Kidney tubule cell (primary cell): ENCODE measurements around the gene APMAP.

Experiments
- DNase-seq: peaks from one replicate; pipeline ENCODE4 v3.0.0-alpha.2; 2018; ENCODE audit warnings: low spot score

Gene APMAP

DNA sequence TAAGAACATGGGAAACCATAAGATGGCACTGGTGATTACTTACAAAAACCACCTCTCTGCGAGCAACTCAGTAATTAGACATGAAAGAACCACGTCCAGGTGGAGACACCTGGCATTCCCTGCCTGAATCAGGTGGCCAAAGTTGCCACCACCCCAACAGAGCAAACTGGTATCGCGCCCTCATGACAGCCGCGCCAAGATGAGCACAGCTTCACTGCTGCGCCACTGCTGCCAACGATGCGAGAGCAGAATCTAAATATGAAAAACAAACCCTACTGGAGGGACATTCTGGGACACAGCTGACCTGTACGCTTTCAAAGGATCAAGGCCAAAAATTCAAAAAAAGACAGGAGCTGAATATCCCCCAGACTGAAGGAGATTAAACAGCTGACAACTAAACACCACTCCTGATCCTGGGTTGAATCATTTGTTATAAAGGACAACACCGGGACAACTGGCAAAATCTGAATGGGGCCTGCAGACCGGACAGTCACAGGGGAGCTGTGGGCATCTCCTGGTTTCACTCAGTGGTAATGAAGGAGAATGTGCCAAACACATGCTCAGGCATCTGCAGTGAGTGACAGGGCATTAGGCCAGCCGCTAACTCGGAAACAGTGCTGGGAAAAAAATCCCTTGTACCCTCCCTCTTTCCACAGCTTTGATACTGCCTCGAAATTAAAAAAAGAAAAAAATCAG, 26.1 kb downstream of the APMAP start:
- no peak for DNase-seq

DNA sequence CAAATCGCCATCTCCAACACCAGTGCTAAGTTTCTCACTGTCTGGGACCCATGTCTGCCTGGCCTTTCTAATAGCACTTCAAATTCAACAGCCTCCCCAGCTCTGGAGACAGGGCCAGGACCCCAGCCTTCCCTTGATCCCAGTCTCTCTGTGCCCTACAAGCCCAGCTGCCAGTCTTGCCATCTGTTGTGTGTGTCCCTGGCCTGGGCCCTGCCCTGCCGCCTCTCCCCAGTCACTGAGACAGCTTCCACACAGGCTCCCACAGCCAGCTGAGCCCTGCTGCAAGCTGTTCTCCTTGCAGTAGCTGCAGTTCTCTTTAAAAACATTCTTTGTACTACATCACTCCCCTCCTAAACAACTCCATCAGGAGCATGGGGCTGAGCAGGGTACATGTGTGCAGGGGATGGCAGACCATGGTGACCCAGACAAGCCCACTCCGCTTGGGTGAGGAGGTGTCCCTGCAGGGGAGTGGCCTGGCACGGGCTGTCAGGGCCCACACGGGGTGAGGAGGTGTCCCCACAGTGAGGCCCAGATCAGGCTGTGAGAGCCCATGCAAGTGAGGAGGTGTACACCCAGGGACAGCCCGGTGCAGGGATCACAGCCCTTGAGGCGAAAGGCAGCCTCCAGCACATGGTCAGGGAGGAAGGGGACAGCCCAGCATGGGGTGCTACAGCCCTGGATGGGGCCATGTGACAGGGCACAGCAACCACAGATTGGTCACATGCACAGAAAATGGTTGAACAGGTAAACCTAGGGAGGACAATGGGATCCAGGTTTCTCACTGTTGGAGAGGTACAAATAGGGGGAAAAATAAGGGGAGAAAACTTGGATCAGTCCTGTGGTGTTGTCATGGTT, 27.3 kb downstream of the APMAP start:
- DNase-seq = no peak

DNA sequence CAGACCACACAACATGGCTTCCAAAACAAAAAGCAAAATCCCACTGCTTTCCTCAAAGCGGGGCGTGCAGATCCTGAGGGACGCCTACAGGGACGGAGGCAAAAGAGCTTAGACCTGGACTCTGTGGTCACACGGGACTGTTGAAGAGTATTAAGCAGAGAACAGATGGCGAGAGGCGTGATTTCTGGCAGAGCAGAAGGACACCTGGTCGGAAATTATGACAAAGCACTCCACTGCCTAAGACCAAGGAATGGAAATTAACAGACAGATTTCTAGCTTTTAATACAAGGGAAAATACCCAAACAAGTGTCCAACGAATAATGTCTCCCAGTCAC, 28.1 kb downstream of the APMAP start:
- DNase-seq = no peak

- no peak for DNase-seq
Measured at GRCh38 chr20:24963672-24964505, 28.7 kb downstream of the APMAP start.

GRCh38 chr20:24962510-24962909, 30.0 kb downstream of the APMAP start:
- no peak for DNase-seq

- DNase-seq = no peak
Measured at GRCh38 chr20:24962182-24962492, 30.4 kb downstream of the APMAP start.

DNA sequence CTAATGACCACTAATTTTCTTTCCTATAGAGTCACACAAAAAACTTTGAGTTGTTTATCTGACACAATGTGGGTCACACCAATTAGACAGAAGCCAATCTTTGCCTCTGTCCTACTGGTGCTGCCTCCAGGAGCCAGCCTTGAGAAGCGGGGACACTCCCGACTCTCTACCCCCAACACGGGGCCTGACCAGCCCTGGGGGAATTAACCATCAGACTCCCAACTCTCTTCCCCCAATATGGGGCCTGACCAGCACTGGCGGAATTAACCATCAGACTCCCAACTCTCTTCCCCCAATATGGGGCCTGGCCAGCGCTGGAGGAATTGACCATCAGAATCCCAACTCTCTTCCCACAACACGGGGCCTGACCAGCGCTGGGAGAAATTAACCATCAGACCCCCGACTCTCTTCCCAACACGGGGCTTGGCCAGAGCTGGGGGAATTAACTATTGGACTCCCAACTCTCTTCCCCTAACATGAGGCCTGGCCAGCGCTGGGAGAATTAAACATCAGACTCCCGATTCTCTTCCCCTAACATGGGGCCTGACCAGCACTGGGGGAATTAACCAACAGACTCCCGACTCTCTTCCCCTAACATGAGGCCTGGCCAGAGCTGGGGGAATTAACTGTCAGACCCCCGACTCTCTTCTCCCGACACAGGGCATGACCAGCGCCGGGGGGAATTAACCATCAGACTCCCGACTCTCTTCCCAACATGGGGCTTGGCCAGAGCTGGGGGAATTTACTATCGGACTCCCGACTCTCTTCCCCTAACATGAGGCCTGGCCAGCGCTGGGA, 31.0 kb downstream of the APMAP start:
- no peak for DNase-seq

- DNase-seq = no peak
Measured at GRCh38 chr20:24960861-24961260, 31.7 kb downstream of the APMAP start.

GRCh38 chr20:24960302-24960801, 32.2 kb downstream of the APMAP start:
- DNase-seq = no peak

GRCh38 chr20:24959591-24960301, 32.8 kb downstream of the APMAP start:
- DNase-seq = no peak

DNA sequence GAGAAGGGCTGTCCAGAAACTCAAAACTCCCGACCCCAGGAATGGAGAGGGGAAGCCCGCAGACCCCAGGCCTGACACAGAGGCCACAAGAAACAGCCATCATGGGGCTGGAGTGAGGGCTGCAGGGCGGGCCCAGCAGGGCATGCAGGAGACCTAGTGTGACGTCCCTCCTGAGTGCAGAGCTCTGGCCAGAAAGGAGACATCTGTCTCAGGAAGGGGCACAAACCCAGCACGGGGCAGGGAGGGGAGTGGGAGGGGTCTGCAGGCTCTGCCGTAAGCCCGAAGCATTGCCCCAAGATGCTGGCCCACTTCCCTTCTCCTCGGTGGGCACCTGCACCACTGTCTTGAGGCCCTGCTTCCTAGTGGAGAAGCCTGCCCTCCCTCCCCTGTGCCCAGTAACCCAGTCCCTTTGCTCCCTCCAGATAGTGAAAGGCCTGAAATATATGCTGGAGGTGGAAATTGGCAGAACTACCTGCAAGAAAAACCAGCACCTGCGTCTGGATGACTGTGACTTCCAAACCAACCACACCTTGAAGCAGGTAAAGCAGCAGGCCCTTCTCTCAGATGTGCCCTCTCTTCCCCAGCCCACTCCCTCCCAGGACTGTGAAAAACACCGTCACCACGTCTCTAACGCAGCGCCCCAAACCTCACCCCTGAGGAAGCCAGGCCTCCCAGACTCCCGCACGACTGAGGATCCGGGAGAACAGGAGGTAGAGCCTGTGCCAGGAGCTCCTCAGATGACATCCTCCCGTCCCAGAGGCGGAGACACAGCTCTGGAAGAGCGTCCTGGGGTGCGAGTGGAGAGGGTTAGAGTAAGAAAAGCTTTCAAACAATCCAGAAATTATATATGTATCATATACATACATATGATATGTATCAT, 33.8 kb downstream of the APMAP start:
- no peak for DNase-seq

DNA sequence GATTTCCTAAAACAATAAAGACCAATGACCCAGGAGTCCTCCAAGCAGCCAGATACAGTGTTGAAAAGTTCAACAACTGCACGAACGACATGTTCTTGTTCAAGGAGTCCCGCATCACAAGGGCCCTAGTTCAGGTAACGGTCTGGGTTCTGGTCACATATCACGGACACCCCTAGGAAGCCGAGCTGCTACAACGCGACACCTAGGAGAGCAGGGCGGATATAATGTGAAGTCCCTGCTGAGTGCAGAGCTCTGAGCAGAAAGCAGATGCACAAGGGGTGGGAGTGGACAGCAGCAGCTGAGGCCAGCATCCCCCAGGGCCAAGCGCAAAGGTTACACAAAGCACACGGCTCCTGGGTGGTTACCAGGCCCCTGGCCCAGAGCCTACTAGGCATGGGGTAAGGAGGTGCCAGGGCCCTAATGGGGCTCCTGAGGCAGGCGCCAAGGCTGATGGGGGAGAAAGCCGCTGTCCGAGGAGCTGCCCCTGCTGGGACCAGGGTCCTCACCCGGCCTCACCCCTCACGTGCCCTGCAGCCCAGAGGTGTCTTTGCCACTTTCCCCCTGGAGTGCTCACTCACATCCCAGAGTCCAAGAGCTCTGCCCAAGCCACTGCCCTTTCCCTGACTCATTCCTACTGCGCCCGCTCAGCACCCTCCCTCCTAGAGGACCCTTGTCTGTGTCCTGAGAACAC, 35.1 kb downstream of the APMAP start:
- no peak for DNase-seq

GRCh38 chr20:24956001-24956841, 36.3 kb downstream of the APMAP start:
- DNase-seq = no peak

DNA sequence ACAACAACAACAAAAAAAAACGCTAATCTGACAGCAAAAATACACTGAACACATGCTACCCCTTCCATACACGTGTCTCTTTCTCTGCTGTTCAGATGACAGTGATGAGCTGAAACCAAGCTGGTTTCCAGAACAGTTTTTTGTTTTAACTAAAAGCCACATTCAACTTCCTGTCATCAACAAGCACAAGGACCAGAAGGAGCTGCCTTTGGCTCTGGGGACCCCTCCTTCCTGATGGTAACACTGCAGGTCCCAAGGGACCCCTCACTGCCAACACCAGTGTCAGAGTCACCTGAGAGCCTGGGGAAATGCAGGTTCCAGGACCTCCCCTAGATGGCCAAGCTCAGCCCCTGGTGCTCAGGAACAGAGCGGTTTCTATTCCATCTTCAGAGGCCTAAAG, 37.5 kb downstream of the APMAP start:
- DNase-seq = no peak

DNA sequence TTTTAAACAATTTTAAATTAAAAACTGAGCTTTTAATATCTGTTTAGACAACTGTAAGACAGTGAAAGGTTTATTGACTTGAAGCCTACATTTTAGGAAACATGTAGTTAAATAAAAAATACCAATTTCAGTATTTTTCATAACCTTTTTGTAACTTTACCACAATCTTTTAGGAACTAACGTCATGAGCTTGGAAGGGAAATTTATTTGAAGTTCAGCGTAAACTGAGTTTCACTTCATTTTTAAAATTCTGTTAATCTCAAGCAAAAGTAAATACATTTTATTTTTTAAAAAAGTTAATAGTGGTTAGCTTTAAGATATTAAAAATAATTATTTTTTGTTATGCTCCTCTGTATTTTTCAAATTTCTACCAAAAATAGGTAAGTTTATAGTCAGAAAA, 38.0 kb downstream of the APMAP start:
- no peak for DNase-seq

- DNase-seq = no peak
Measured at GRCh38 chr20:24954151-24954550, 38.4 kb downstream of the APMAP start.

GRCh38 chr20:24953621-24954133, 38.9 kb downstream of the APMAP start:
- no peak for DNase-seq

- no peak for DNase-seq
Measured at GRCh38 chr20:24953209-24953575, 39.4 kb downstream of the APMAP start.
